Choroid plexus epithelial cell (primary cell): ENCODE results near the gene NCBP3.
A peak's percentile ranks its signal among the peaks of the same experiment; 100 is the strongest.

Experiments
- DNase-seq: peaks from one replicate; pipeline ENCODE4 v3.0.0-alpha.2; 2010; ENCODE audit warnings: low read depth
- H3K4me3 ChIP-seq: 2 replicates; pipeline ENCODE4 v1.5.1; 2011; ENCODE audit warnings: low read depth, mild to moderate bottlenecking, control low read depth, low read length, moderate library complexity
- CTCF ChIP-seq: conservative IDR thresholded peaks from 2 replicates; pipeline ENCODE4 v1.5.1; 2011; ENCODE audit warnings: low read depth, mild to moderate bottlenecking, control low read depth, inconsistent platforms, low read length, moderate library complexity

The NCBP3 gene

GRCh38 chr17:3835410-3836229 lies 10.4 kb downstream of the NCBP3 start:
- no peak for DNase-seq
- no peak for TF ChIP-seq CTCF
- no peak overlapping the region for H3K4me3 ChIP-seq

GRCh38 chr17:3834811-3835210 lies 11.2 kb downstream of the NCBP3 start:
- no peak overlapping the region for H3K4me3 ChIP-seq
- TF ChIP-seq CTCF = no peak
- DNase-seq = no peak

GRCh38 chr17:3828852-3829232 lies 17.2 kb downstream of the NCBP3 start:
- no peak for TF ChIP-seq CTCF
- DNase-seq = no peak
- H3K4me3 ChIP-seq = no peak overlapping the region

- H3K4me3 ChIP-seq = no peak overlapping the region
- peak; percentile 79 for DNase-seq
- no peak for TF ChIP-seq CTCF
These were observed 17.7 kb downstream of the NCBP3 start for GRCh38 chr17:3828151-3828851.

GRCh38 chr17:3827124-3827773 lies 18.8 kb downstream of the NCBP3 start:
- peak; percentile 90 for TF ChIP-seq CTCF
- no peak overlapping the region for H3K4me3 ChIP-seq
- DNase-seq = peak; percentile 85

- no peak overlapping the region for H3K4me3 ChIP-seq
- no peak for DNase-seq
- TF ChIP-seq CTCF = no peak
These were observed 19.9 kb downstream of the NCBP3 start for GRCh38 chr17:3826191-3826590.
